HCT116 (cell line): ENCODE data around the gene SYTL3. TPM values are rescaled to one million over a fixed set of nuclear protein-coding genes. Genes with fewer than 3 reads are reported as not detected.

Source experiments
- ATAC-seq: fragments of 200-7000 bp; cut with Tn5 transposase; 2 replicates; pipeline ENCODE4 v1.9.1; 2020; ENCODE audit warnings: mild to moderate bottlenecking, moderate library complexity
- BruUV-seq: library from RNA; stranded (reverse); fragments of 400-500 nt; replicated peaks from 2 replicates; lab custom pipeline; 2021; lab: Mats Ljungman, UMichigan
- CTCF ChIA-PET: fragments of 300-600 bp; sonication (Branson Sonifier 250); formaldehyde crosslinking; loops from one replicate; lab custom pipeline; 2021; ENCODE audit warnings: antibody characterized with exemption; lab: Charles Lee
- POLR2A ChIA-PET: fragments of 300-600, 350-600 bp; sonication (Branson Sonifier 250); formaldehyde crosslinking; loops from one replicate; lab custom pipeline; 2021; ENCODE audit warnings: antibody characterized with exemption; lab: Charles Lee
- RAD21 ChIA-PET, 2 experiments: fragments of 300-600 bp; sonication (Branson Sonifier 250); formaldehyde crosslinking; loops; one replicate each; lab custom pipeline; 2023; ENCODE audit warnings: low total read pairs in 2 of 2; ENCODE audit not compliant: uncharacterized antibody in 2 of 2, unreplicated experiment in 2 of 2, low non-redundant PET in 1 of 2; lab: Charles Lee
- DNase-seq: peaks from one replicate; pipeline ENCODE4 v3.0.0-alpha.2; 2010; ENCODE audit warnings: low read depth, low spot score
- H2AFZ ChIP-seq: fragments of 200-600 bp; shearing (Covaris generic), sonication (generic); 2 replicates; pipeline ENCODE4 v1.6.1; 2017; ENCODE audit warnings: low read depth, mixed run types, mixed read lengths, antibody characterized with exemption, low read length; ENCODE audit not compliant: poor library complexity, severe bottlenecking
- H3K27ac ChIP-seq: 2 replicates; pipeline ENCODE4 v1.5.1; 2012; ENCODE audit warnings: low read depth, low read length
- H3K27me3 ChIP-seq: fragments of 200-600 bp; sonication (generic); 2 replicates; pipeline ENCODE4 v1.6.1; 2016; ENCODE audit warnings: mixed run types, low read length, mixed read lengths; ENCODE audit not compliant: insufficient read depth
- H3K36me3 ChIP-seq, 2 experiments: fragments of 200-500 bp in 1 of 2; fragments of 200-600 bp in 1 of 2; sonication (Bioruptor generic) in 1 of 2; sonication (generic) in 1 of 2; 2 replicates each; pipeline versions ENCODE4 v1.5.1 to v1.6.1; 2014 to 2016; ENCODE audit warnings: low read length in 2 of 2, inconsistent platforms in 1 of 2, mixed read lengths in 1 of 2, mixed run types in 1 of 2; ENCODE audit not compliant: insufficient read depth in 2 of 2, control insufficient read depth in 1 of 2
- H3K4me1 ChIP-seq, 2 experiments: fragments of 200-600 bp in 1 of 2; sonication (generic) in 1 of 2; 2 replicates each; pipeline versions ENCODE4 v1.5.1 to v1.6.1; 2012 to 2017; ENCODE audit warnings: low read length in 2 of 2, inconsistent platforms in 1 of 2, mild to moderate bottlenecking in 1 of 2, mixed read lengths in 1 of 2, mixed run types in 1 of 2, moderate library complexity in 1 of 2; ENCODE audit not compliant: insufficient read depth in 2 of 2, control insufficient read depth in 1 of 2
- H3K4me2 ChIP-seq: fragments of 200-600 bp; sonication (generic); 2 replicates; pipeline ENCODE4 v1.6.1; 2017; ENCODE audit warnings: mixed run types, low read length, mixed read lengths
- H3K4me3 ChIP-seq, 2 experiments: fragments of 200-600 bp in 1 of 2; sonication (generic) in 1 of 2; replicated peaks in 1 of 2; 2 replicates each; pipeline ENCODE4 v1.5.1; 2011 to 2016; ENCODE audit warnings: low read length in 2 of 2, control low read depth in 1 of 2, low read depth in 1 of 2, mild to moderate bottlenecking in 1 of 2, mixed read lengths in 1 of 2, mixed run types in 1 of 2
- H3K79me2 ChIP-seq: fragments of 200-600 bp; sonication (generic); 2 replicates; pipeline ENCODE4 v1.6.1; 2017; ENCODE audit warnings: mild to moderate bottlenecking, mixed run types, low read length, moderate library complexity, mixed read lengths; ENCODE audit not compliant: insufficient read depth
- H3K9ac ChIP-seq: fragments of 200-600 bp; sonication (generic); 2 replicates; pipeline ENCODE4 v1.6.1; 2016; ENCODE audit warnings: low read length, mixed read lengths
- H3K9me2 ChIP-seq: fragments of 200-600 bp; sonication (generic), shearing (Covaris generic); 2 replicates; pipeline ENCODE4 v1.6.1; 2017; ENCODE audit warnings: mixed run types, mild to moderate bottlenecking, moderate library complexity; ENCODE audit not compliant: insufficient read depth
- H3K9me3 ChIP-seq, 2 experiments: fragments of 200-500 bp in 1 of 2; fragments of 200-600 bp in 1 of 2; sonication (Bioruptor generic) in 1 of 2; sonication (generic) in 1 of 2; 2 replicates each; pipeline ENCODE4 v1.6.1; 2014 to 2017; ENCODE audit warnings: low read length in 2 of 2, mixed read lengths in 2 of 2, inconsistent platforms in 1 of 2, low read depth in 1 of 2, mild to moderate bottlenecking in 1 of 2, mixed run types in 1 of 2, moderate library complexity in 1 of 2; ENCODE audit not compliant: control insufficient read depth in 1 of 2, insufficient read depth in 1 of 2
- H4K20me1 ChIP-seq: fragments of 200-600 bp; sonication (generic), shearing (Covaris generic); 2 replicates; pipeline ENCODE4 v1.6.1; 2017; ENCODE audit warnings: mixed run types, mild to moderate bottlenecking, moderate library complexity; ENCODE audit not compliant: insufficient read depth
- EGR1 ChIP-seq: IDR thresholded peaks from 2 replicates; pipeline ENCODE4 v1.6.1; 2012; ENCODE audit warnings: low read depth
- EZH2 ChIP-seq: fragments of 200-600 bp; sonication (generic); IDR thresholded peaks from 2 replicates; pipeline ENCODE4 v1.6.1; 2017; ENCODE audit warnings: antibody characterized with exemption, mixed run types
- JUND ChIP-seq: IDR thresholded peaks from 2 replicates; pipeline ENCODE4 v1.6.1; 2012
- POLR2A ChIP-seq: IDR thresholded peaks from 2 replicates; pipeline ENCODE4 v1.7.0; 2011; ENCODE audit warnings: borderline replicate concordance; ENCODE audit not compliant: insufficient read depth, insufficient read length; ENCODE audit errors: extremely low read depth
- POLR2AphosphoS5 ChIP-seq: IDR thresholded peaks from 2 replicates; pipeline ENCODE4 v1.6.1; 2011; ENCODE audit warnings: mild to moderate bottlenecking, low read depth, low read length, moderate library complexity
- RAD21 ChIP-seq: IDR thresholded peaks from 2 replicates; pipeline ENCODE4 v1.6.1; 2012; ENCODE audit warnings: low read depth, mild to moderate bottlenecking
- SRF ChIP-seq: IDR thresholded peaks from 2 replicates; pipeline ENCODE4 v1.6.1; 2012; ENCODE audit warnings: low read depth
- TCF7L2 ChIP-seq: IDR thresholded peaks from 2 replicates; pipeline ENCODE4 v1.7.0; 2011; ENCODE audit warnings: borderline replicate concordance, inconsistent platforms; ENCODE audit not compliant: insufficient read depth, insufficient read length; ENCODE audit errors: extremely low read depth
- YY1 ChIP-seq: IDR thresholded peaks from 2 replicates; pipeline ENCODE4 v1.6.1; 2011; ENCODE audit warnings: low read length, low read depth, moderate library complexity, mild to moderate bottlenecking; ENCODE audit not compliant: insufficient replicate concordance; ENCODE audit errors: extremely low read depth
- intact Hi-C: fragments of 100-400 bp; cut with micrococcal nuclease; formaldehyde crosslinking; loops from 2 replicates; pipeline ENCODE4 v1.10.0; 2022
- total RNA-seq: library from RNA; stranded (reverse); gene quantifications from one replicate; pipeline ENCODE4 v1.2.1, GENCODE V29; 2021; ENCODE audit not compliant: unreplicated experiment
- TF ChIP-seq, protein P1 (sequence below): IDR thresholded peaks from 2 replicates; pipeline ENCODE4 v1.6.1; 2011; ENCODE audit warnings: mild to moderate bottlenecking, low read length, moderate library complexity; ENCODE audit not compliant: insufficient replicate concordance; ENCODE audit errors: extremely low read depth
- TF ChIP-seq, protein P2 (sequence below): IDR thresholded peaks from 2 replicates; pipeline ENCODE4 v1.6.1; 2012
- TF ChIP-seq, protein P3 (sequence below): IDR thresholded peaks from 2 replicates; pipeline ENCODE4 v1.6.1; 2012

SYTL3 gene
- total RNA-seq, 1 experiment from 2014 or later: 55.3 TPM

DNA sequence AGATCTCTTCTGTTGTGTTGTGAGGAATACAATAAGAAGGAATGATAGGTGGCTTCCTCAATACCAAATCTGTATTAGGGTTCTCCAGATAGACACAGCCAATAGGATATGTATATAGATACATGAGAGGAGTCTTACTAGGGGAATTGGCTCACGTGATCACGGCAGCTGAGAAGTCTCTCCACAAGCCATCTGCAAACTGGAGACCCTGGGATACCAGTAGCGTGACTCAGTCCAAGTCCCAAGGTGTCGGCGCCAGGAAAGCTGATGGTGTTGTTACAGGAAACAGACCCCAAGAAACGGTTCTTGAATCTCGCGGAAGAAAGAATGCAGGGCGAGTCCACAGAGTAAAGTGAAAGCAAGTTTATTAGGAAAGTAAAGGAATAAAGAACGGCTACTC, 61.4 kb downstream of the SYTL3 start:
- no peaks in the 10 kb centered on the region for H4K20me1 ChIP-seq
- intact Hi-C loops: no loop called here
- peaks cover 48 to 92% of the 10 kb centered on the region in 2 experiments for H3K4me1 ChIP-seq
- H3K27me3 ChIP-seq: no peaks in the 10 kb centered on the region
- POLR2A ChIA-PET: interaction anchor here (0.7 to 1.8 kb wide), 3 partner anchors 8 to 298 kb away, joined by 3 to 5 read pairs (median 4); no protein-coding TSS in a partner anchor
- CTCF ChIA-PET: no interaction called here
- no TSS peak for BruUV-seq
- RAD21 ChIA-PET: no interaction called here
- DNase-seq: no peak
- H3K79me2 ChIP-seq: peaks cover 26% of the 10 kb centered on the region
- H3K9me2 ChIP-seq: no peaks in the 10 kb centered on the region
- no peak for ATAC-seq
- TF ChIP-seq EZH2: no peak
- TF ChIP-seq, protein P1, sequence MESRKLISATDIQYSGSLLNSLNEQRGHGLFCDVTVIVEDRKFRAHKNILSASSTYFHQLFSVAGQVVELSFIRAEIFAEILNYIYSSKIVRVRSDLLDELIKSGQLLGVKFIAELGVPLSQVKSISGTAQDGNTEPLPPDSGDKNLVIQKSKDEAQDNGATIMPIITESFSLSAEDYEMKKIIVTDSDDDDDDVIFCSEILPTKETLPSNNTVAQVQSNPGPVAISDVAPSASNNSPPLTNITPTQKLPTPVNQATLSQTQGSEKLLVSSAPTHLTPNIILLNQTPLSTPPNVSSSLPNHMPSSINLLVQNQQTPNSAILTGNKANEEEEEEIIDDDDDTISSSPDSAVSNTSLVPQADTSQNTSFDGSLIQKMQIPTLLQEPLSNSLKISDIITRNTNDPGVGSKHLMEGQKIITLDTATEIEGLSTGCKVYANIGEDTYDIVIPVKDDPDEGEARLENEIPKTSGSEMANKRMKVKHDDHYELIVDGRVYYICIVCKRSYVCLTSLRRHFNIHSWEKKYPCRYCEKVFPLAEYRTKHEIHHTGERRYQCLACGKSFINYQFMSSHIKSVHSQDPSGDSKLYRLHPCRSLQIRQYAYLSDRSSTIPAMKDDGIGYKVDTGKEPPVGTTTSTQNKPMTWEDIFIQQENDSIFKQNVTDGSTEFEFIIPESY: no peak
- TF ChIP-seq RAD21: no peak
- TF ChIP-seq POLR2AphosphoS5: no peak
- TF ChIP-seq JUND: no peak
- TF ChIP-seq, protein P2, sequence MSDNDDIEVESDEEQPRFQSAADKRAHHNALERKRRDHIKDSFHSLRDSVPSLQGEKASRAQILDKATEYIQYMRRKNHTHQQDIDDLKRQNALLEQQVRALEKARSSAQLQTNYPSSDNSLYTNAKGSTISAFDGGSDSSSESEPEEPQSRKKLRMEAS: no peak
- TF ChIP-seq POLR2A: no peak
- TF ChIP-seq SRF: no peak
- TF ChIP-seq TCF7L2: no peak
- TF ChIP-seq YY1: no peak
- no peak for TF ChIP-seq EGR1
- TF ChIP-seq, protein P3, sequence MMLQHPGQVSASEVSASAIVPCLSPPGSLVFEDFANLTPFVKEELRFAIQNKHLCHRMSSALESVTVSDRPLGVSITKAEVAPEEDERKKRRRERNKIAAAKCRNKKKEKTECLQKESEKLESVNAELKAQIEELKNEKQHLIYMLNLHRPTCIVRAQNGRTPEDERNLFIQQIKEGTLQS: no peak
- H3K4me3 ChIP-seq: no peak overlapping the region
- H2AFZ ChIP-seq: no peak overlapping the region
- H3K27ac ChIP-seq: no peak overlapping the region
- H3K9me3 ChIP-seq: no peaks in the 10 kb centered on the region
- peak overlapping the region; percentile 1; the same call in 1 of the 2 replicates for H3K4me2 ChIP-seq
- peaks cover 0 to 13% of the 10 kb centered on the region in 2 experiments; a peak in 1 of 4 replicates for H3K36me3 ChIP-seq
- H3K9ac ChIP-seq: no peak overlapping the region
